ENCODE measurements around the gene USF1.
"Not testable (repeated sequence)": the region's sequence is repeated elsewhere in the genome, so short reads cannot be mapped to it uniquely, and the experiment has no call there.

USF1 gene

DNA sequence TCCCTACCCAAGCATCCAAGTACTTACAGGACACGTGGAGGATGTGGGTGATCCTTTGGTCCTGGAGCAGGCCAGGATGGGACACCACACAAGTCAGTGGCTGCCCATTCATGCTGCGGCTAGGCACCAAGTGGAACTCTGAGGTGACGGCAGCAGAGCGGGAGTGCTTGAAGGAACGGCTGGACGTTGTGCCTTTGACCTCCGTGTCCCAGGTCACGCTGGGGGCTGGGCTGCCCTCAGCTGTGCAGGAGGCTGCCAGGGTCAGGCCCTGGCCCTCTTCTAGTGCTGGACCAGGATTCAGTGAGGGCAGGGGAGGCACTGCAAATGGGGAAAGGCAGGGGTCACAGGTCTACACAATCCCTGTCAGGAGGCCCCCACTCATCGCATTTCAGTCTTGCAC, 31.6 kb upstream of the USF1 start:
- DNase-seq, result no peak

DNA sequence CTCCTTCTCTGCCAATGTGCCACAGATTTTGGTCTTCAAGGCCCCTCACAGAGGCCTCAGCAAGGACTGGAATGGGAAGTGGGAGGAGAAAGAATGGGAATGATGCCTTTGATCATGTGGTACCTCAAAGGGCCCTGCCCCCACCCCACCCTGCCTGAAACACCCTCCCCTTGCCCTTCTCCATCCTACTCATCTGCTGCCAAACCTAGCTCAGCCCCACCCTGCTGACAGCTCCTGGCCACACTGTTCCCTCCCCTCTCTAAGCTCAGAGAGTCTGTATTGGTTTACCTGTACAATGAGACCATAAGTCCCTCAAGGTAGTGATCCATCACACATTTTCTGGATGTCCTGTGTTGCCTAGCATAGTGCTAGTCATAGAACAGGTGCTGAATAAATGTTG, 30.6 kb upstream of the USF1 start:
- DNase-seq, result no peak

DNA sequence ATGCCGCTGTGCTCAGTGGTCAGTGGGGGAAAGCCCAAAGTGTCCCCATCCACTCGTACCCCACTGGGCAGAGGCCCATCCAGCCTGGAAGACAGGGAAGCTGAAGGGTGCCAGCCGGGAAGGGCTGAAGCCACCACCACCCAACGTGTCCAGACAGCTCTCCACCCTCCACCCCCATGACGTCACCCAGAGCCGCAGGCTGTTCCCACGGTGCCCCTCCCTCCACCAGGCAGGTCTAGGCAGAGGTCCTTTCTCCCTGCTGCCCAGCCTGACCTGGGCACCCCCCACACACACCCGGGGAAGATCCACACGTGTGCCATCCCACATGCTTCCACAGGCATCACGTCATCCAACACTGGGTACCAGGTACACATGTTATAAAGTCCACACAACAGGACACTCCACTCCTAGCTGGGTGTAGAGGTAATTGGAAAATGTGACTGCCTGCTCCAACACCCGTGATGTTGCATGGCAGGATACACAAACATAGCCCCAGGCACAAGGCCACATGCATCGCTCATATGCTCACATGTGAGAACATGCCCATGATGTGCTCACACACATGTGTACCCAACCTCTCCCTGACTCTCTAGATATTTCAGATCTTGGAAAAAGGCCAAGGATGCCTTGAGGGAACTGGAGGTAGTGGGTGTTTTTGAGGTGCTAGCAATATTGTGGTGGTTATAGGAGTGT, 29.0 kb upstream of the USF1 start:
- no peak for DNase-seq

DNA sequence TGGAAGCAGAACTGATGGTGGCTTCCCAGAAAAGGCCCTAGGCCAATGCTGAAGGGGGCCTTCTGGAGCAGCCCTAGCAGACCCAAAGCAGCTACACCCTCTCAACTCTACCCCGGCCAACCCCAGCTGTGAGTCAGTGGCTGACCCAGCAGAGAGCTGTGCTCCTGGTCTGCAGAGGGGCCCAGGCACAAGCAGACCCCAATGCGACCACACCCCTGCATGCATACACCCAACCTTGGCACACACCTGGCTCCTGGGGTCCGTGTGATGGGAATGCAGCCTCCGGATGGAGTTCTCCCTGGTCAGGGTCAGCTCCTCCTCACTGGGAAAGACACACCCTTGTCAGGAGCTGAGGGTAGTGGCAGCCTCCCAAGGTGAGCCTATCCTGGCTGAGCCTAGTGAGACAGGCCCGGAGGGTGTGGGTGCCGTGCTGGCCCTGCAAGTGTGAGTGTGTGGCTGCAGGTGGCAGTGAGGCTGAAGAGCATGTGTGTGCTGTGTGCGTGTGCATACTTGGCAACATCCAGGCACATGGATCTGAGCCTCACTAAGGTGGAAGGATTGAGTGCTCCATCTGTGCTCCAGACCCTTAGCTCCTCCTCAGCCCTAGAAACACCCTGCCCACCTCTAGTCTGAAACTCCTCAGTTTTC, 27.8 kb upstream of the USF1 start:
- no peak for DNase-seq

DNA sequence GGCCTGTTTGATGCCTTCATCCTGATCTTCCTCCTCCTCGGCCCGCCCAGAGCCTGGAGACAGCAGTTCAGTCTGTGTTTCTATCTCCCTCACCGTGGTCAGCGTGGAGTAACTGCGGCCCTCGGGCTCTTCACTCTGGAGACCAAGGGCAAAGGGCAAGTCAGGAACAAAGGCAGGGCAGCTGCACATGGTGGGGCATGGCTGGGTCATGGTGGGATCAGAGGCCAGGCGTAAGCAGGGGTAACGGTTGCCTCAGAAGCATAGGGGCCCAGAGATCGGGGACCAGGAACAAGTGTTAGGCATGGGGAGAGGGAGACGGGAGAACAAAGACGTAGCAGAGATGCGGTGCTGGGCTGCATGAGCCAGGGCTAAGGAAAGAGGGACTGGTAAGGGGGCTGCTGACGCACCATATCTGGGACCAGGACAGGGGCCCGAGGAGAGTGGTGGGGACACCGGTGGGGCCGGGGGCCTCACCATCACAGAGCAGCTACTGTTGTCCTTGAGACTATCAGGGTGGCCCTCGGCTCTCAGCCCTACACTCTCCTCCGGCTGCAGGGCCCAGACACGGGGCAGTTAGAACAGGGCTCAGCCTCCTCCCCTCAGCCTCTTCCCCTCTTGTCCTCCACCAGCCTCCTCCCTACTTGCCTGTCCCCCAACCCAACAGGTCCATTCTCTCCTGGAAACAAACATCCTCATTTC, 27.1 kb upstream of the USF1 start:
- no peak for DNase-seq

DNA sequence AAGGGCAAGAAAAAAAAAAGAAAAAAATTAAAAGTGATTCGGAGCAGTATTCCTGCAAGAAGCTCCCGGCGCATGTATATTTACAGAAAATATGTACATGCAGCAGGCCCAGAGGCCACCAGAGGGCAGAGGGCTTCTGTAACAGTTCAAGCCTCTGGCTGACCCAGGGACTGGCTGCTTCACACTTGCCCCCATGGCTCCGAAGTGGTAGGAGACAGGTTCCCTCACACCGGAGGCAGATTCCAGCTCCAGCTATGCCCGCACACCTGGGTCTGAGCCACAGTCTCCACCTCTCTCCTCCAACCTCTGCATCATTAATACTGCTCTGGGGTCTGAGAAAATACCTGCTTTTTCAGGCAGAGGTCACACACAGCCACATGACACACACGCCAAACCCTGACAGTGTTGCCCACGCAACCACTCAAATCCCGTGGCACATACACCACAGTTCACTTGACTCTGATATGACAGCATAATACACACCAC, 26.2 kb upstream of the USF1 start:
- DNase-seq, result peak; percentile 64

DNA sequence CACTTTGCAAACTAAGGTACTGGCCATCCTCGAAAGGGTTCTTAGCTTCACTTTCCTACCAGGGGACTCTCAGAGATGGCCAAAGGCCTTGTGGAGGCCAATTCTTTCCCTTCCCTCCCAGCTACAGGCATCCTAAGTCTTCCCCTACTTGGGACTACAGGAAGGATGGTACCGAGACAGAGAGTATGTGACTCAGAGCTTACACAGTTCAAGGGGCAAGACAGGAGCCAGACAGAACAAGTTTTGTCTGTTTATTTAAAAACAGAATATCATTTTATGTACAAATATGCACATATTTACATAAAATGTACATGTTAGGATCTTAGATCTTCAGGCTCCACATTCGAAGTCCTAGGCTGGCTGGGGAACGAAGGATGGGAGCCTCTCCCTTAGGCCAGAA, 25.0 kb upstream of the USF1 start:
- no peak for DNase-seq

DNA sequence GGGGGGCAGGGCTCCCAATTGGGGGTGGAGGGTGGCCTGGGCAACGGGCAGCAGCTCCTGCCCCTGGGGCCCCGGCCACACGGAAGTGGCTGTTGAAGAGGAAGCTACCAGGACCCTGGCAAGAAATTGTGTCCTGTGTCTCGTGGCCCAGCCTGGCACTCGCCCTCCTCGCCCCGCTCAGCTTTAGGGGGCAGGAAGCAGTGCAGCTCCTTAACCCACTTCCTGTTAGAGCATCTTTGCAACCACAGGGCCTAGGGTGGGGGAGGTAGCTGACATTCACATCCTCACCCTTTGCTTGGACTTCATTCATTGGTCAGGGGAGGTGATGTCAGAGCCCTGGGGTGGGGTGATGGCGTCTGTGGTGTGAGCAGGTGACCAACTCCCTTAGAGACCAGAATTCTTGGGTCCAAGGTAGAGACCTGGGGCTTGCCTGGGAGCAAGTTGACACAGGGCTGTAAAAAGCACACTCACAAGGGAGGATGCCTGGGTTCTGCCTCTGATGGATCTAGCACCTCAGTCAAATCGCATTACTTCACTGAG, 24.0 kb upstream of the USF1 start, which contains the start of gene ARHGAP30:
TSS of gene ARHGAP30 (minus strand) at position 161 of the 540 bp plus-strand sequence. CDS start 267 bp downstream, outside the sequence.
- peak; percentile 95 for DNase-seq

DNA sequence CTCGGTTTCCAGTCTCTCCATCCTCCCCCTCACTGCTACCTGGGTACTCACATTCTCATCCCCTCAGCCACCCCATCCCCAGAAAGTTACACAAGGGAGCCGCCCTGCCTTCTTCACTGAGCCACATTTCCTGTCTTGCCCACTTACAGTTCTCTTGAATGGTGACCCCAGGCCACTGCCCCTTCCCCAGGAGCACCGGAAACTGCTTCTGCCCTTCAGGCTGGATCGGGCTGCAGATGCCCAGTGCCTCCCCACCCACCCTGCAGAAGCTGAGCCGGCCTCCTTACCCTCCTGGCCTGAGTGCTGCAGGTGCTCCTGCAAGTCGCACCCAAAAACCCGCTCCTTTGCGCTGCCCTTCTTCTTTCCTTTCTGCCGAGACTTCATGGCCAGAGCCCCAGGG, 23.5 kb upstream of the USF1 start:
- DNase-seq, result no peak

DNA sequence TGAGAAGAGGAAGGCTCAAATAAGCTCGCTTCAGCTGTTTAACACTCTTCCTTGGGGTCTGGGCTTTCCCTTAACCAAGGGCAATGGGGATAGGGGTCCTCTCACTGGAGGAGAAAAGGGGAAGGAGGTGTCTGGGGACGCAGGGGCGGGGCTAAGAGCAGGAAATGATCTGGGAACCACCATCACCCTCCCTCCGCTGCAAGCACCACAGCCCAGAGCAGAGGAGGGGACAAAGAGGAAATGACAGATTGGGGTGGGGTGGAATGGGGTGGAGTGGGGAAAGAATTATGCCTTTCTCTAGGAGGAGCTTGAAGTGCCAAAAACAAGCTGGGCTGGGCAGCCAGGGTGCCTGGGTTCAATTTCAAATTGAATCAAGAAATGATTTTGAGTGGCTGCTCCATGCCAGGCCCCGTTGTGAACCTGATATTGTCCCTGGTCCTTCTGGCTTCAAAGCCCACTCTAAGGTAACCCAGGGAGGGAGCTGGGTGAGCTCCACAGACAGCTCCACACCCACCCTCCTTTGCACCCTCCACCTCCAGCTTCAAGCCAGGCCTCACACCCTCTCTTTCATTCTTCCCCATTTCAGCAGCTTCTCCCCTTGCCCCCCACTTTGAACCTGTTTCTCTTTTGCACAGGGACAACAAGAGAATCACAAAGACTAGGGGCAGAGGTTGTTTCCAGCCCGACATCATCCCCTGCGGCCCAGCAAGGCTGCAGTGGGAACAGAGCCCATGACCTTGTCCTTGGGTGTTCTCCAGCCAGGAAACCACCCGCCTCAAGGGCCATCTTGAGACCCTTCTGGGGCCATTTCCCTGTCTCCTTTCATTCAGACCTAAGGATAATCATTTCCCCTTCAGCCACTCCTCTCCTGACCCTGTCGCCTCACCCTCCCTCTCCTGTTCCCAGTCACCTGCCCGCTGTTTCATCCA, 22.8 kb upstream of the USF1 start:
- DNase-seq, result peak; percentile 93

DNA sequence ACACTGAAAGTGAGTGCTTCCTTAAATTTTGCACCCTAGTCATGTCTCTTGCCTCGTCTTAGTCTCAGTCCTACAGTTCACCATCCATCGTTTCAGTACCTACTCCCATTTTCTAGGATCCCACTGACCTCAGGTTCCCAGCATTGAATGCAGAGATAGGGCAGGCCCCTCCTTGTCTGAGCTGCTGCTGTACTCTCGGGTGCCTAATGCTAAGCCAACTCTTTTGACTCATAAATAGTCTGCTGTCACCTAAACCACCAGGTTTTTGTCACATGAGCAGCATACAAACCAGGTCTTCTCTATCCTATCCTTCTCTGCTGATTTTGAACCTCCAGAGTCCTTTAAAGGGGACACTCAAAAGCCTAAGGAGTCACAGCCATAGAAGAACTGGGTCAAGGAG, 20.9 kb upstream of the USF1 start:
- no peak for DNase-seq

DNA sequence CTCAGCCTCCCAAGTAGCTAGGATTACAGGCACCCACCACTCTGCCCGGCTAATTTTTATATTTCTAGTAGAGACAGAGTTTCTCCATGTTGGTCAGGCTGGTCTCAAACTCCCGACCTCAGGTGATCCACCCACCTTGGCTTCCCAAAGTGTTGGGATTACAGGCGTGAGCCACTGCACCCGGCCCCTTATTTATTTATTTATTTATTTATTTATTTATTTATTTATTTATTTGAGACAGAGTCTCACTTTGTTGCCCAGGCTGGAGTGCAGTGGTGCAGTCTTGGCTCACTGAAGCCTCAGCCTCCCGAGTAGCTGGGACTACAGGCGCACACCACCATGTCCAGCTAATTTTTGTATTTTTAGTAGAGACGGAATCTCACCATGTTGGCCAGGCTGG, 19.9 kb upstream of the USF1 start:
- DNase-seq, result not testable (repeated sequence)

DNA sequence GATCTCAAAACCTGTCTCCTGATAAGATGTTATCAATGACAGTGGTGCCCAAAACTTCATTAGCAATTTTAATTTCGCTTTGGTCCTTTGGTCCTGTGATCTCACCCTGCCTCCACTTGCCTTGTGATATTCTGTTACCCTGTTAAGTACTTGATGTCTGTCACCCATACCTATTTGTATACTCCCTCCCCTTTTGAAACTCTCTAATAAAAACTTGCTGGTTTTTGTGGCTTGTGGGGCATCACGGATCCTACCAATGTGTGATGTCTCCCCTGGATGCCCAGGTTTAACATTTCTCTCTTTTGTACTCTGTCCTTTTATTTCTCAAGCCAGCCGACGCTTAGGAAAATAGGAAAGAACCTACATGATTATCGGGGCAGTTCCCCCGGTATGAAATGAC, 18.2 kb upstream of the USF1 start:
- not testable (repeated sequence) for DNase-seq

DNA sequence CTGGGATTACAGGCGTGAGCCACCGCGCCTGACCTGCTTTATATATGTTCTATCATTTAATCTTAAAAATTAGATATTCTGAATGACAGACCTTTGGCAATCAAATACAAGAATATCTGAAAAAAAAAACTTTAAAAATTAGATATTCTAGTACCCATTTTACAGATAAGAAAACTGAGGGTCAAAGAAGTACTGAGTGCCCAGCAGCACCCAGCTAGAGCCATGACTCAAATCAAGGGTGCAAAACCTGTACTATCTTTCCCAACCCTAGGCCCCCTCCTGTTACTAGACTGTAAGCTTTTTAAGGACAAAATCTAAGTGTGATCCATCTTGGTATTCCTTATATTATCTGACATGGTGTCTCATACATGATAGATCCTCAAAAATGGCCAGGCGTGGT, 15.6 kb upstream of the USF1 start:
- no peak for DNase-seq

DNA sequence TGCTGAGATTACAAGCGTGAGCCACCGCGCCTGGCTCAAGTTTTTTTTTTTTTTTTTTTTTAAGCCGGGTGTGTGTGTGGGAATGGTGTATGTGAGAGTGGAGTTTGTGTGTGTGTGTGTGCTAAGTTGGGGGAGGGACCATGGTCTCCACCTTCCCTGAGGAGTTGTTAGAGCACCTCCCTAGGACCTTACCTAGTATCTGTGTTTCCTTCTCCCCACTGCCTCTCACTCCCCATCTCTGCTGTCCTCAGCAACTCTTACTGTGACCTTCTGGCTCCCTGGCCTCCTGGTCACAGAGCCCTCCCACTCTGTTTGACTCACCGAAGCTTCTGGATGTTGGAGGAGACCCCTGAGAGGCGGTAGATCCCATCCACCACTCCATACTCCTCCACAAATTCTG, 13.5 kb upstream of the USF1 start:
- no peak for DNase-seq

DNA sequence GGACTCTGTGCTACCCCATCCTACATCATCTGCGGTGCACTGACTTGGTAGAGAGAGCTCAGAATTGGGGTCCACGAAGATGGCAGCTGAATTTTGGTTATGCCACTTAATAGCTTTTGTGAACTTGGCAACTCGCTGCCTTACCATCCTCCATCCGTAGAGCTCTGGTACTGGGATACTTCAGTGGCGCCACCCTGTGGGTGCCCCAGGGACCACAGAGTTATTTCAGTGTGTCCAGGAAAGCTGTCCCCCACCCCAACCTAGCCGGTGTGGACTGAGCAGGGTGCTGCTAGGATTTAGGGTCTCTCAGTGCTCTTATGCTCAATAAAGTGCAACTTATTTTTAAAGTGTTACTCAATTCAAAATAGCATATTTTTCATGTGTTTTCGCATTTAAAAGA, 9.0 kb upstream of the USF1 start:
- DNase-seq, result no peak

DNA sequence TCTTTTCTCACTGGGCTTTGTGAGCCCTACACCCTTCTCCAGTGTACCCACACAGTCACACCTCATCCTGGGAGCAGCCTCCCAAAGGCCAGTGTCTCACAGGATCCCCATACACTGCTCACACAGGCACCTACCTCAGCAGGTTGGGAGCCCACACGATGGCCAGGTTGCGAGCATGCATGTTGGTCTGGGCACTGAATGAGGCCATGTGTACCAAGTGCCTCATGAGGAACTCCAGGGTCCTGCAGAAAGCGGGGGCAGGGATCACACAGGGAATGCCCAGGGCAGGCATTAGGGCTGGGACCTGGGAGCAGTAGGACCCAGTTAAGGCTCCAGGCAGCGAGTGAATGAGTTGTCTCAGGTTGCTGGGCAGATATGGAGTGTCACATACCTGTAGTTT, 8.5 kb upstream of the USF1 start:
- DNase-seq, result no peak

DNA sequence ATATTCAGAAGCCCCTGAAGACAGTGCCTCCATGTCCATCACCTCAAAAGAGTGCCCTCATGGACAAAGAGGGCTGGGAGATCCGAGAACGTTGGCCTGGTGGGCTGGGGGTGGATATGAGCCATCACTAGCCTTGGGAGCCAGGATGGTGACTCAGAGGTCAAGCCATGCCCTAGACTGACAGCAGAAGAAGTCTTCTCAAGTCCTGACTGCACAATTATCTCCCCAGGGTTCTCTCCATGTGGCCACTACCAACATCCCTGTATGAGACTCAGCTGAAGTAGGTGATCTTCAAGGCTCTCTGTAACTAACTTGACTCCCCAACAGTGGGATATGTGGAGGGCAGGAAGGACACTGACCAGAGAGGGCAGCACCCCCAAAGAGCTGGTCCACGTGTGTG, 7.1 kb upstream of the USF1 start:
- no peak for DNase-seq

DNA sequence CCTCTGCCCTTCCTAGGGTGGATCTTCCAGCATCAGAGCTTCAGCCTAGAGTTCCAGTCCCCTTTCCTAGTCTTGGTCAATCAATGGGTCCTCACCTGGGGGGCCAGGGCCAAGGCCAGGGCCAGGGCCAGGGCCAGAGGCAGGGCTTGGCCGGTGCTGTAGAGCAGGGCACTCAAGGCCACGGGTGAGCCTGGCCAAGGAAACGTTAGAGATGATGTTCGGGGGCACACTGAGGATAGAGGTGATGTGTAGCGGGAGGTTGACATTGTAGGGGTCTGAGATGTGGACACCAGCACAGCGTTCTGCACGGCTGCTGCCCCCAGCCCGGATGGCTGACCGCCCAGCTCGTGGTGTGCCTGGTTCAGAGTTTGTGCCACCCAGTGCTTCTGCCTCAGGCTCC, 5.4 kb upstream of the USF1 start:
- DNase-seq, result no peak

DNA sequence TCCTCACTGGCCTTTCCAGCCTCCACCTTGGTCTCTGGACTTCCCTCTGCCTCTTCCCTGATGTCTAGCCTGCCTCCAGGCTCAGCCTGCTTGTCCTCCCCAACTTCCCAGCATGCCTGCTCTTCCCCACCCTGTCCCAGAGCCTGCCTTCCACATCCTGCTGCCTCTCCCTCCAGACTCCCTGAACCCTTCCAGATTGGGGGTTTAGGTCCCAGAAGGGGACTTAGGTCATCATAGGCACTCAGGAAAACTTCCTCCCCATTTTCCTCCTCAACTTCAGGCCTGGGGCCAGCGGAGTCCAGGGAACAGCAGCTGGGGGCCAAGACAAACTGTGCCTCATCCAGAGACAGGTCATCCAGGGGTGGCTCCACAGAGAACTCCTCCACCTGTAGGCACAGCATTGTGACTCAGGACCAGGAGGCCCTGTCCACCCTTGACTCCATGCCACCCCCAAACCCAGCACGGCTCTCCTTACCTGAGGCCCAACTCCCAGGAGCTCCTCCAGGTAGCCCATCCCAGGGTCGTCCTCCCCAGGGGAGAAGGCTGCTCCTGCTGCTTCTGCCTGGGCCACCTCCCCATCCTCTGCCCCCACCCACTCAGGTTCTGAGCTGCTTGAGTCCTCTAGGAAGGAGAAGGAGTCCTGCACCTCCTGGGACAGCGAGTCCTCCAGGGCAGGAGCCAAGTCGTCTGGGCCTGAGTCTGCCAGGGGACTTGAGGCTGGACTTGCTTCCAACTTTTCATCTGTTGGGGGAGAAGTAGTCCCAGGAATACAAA, 3.4 kb upstream of the USF1 start:
- DNase-seq, result no peak

All from CD4-positive, alpha-beta T cell treated with Interferon gamma for 1 hour (primary cell).